ENCODE data around the gene CSN2.

DNA sequence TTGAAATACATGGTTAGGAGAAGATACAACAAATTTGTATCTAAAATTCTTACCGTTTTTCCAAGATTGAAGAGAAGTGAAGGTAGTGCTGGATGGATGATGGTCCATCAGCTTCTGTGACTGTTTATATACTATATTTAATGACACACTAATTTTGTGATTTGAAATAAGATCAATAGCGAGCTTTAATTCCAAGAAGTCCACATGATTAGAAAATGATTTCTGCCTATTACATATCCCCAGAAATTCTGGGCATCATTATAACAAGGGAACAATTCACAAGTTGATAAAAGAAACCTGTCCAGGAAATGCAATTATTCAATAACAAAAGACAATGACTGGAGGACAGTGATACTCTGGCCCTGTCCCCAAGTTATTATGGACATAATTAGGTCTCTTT is at the start of gene CSN2:
- TF ChIP-seq JUND (IDR thresholded peaks at IDR 0.05; ENCODE audit: low read length) (no peak), TAF1 (IDR thresholded peaks at IDR 0.05; ENCODE audit: low read depth, low read length) (no peak), POLR2A (IDR thresholded peaks at IDR 0.05; ENCODE audit: control extremely low read depth in 1 of 2, low read depth in 2 of 2, low read length in 2 of 2) (no peak), POLR2AphosphoS5 (IDR thresholded peaks at IDR 0.05; ENCODE audit: low read depth, low read length) (no peak), EP300 (IDR thresholded peaks at IDR 0.05; ENCODE audit: borderline replicate concordance in 1 of 2, low read depth in 2 of 2, low read length in 2 of 2) (no peak), YY1 (IDR thresholded peaks at IDR 0.05; ENCODE audit: low read depth, low read length) (no peak), BRCA1 (IDR thresholded peaks at IDR 0.05; ENCODE audit: low read depth, low read length) (no peak), HDAC2 (IDR thresholded peaks at IDR 0.05; ENCODE audit: borderline replicate concordance in 1 of 2, low read depth in 2 of 2, low read length in 2 of 2) (no peak), KDM1A (IDR thresholded peaks at IDR 0.05; ENCODE audit: borderline replicate concordance, low read length) (no peak)
- TF ChIP-seq, protein P1, sequence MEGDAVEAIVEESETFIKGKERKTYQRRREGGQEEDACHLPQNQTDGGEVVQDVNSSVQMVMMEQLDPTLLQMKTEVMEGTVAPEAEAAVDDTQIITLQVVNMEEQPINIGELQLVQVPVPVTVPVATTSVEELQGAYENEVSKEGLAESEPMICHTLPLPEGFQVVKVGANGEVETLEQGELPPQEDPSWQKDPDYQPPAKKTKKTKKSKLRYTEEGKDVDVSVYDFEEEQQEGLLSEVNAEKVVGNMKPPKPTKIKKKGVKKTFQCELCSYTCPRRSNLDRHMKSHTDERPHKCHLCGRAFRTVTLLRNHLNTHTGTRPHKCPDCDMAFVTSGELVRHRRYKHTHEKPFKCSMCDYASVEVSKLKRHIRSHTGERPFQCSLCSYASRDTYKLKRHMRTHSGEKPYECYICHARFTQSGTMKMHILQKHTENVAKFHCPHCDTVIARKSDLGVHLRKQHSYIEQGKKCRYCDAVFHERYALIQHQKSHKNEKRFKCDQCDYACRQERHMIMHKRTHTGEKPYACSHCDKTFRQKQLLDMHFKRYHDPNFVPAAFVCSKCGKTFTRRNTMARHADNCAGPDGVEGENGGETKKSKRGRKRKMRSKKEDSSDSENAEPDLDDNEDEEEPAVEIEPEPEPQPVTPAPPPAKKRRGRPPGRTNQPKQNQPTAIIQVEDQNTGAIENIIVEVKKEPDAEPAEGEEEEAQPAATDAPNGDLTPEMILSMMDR (IDR thresholded peaks at IDR 0.05; ENCODE audit: control extremely low read depth in 1 of 3, insufficient read depth in 1 of 3, low read depth in 1 of 3, low read length in 3 of 3) = no peak
- TF ChIP-seq, protein P2, sequence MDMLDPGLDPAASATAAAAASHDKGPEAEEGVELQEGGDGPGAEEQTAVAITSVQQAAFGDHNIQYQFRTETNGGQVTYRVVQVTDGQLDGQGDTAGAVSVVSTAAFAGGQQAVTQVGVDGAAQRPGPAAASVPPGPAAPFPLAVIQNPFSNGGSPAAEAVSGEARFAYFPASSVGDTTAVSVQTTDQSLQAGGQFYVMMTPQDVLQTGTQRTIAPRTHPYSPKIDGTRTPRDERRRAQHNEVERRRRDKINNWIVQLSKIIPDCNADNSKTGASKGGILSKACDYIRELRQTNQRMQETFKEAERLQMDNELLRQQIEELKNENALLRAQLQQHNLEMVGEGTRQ (IDR thresholded peaks at IDR 0.05; ENCODE audit: low read length) = no peak
